GM23338 (cell line): ENCODE results near the gene CIAPIN1. TPM values are rescaled to one million over a fixed set of nuclear protein-coding genes. Genes with fewer than 3 reads are reported as not detected.

Experiments
- ATAC-seq: fragments of 200-7000 bp; cut with Tn5 transposase; 3 replicates; pipeline ENCODE4 v1.9.1; 2020
- DNase-seq: peaks from one replicate; pipeline ENCODE4 v3.0.0-alpha.2; 2015; ENCODE audit warnings: low spot score
- H2AFZ ChIP-seq: fragments of 200-600 bp; sonication (generic); 2 replicates; pipeline ENCODE4 v1.8.0; 2016; ENCODE audit warnings: antibody characterized with exemption, mild to moderate bottlenecking, moderate library complexity
- H3F3A ChIP-seq: fragments of 200-600 bp; sonication (generic); replicated peaks from 2 replicates; pipeline ENCODE4 v1.8.0; 2017; ENCODE audit warnings: antibody characterized with exemption, mixed run types, low read depth
- H3K27ac ChIP-seq: fragments of 200-600 bp; sonication (generic); 2 replicates; pipeline ENCODE4 v1.6.1; 2016; ENCODE audit warnings: low read depth
- H3K27me3 ChIP-seq: fragments of 200-600 bp; sonication (generic); 2 replicates; pipeline ENCODE4 v1.8.0; 2016; ENCODE audit warnings: mild to moderate bottlenecking, mixed run types, moderate library complexity; ENCODE audit not compliant: insufficient read depth
- H3K36me3 ChIP-seq: fragments of 200-600 bp; sonication (generic); 2 replicates; pipeline ENCODE4 v1.8.0; 2016; ENCODE audit warnings: mild to moderate bottlenecking; ENCODE audit not compliant: insufficient read depth
- H3K4me1 ChIP-seq: fragments of 200-600 bp; sonication (generic); 2 replicates; pipeline ENCODE4 v1.8.0; 2016; ENCODE audit warnings: mild to moderate bottlenecking, moderate library complexity; ENCODE audit not compliant: insufficient read depth
- H3K4me2 ChIP-seq: fragments of 200-600 bp; sonication (generic); 2 replicates; pipeline ENCODE4 v1.7.1; 2017; ENCODE audit warnings: mixed run types
- H3K4me3 ChIP-seq: fragments of 200-600 bp; sonication (generic); 2 replicates; pipeline ENCODE4 v1.6.1; 2016; ENCODE audit warnings: mixed run types
- H3K79me2 ChIP-seq: fragments of 200-600 bp; sonication (generic); replicated peaks from 2 replicates; pipeline ENCODE4 v1.8.0; 2017; ENCODE audit warnings: mild to moderate bottlenecking; ENCODE audit not compliant: insufficient read depth
- H3K9me2 ChIP-seq: fragments of 200-600 bp; sonication (generic); 2 replicates; pipeline ENCODE4 v1.8.0; 2017; ENCODE audit not compliant: insufficient read depth
- H4K20me1 ChIP-seq: fragments of 200-600 bp; sonication (generic); replicated peaks from 2 replicates; pipeline ENCODE4 v1.8.0; 2017; ENCODE audit warnings: mild to moderate bottlenecking; ENCODE audit not compliant: insufficient read depth
- H3K27ac Mint-ChIP-seq: 2 replicates; pipeline ENCODE4 v1.8.0; 2020; ENCODE audit warnings: inconsistent platforms, mild to moderate bottlenecking, moderate library complexity, mixed read lengths
- H3K27me3 Mint-ChIP-seq: 3 replicates; pipeline ENCODE4 v1.8.0; 2022; ENCODE audit warnings: low read depth, mild to moderate bottlenecking, moderate library complexity, mixed read lengths, inconsistent platforms; ENCODE audit not compliant: insufficient read depth, poor library complexity
- H3K36me3 Mint-ChIP-seq: 3 replicates; pipeline ENCODE4 v1.8.0; 2021; ENCODE audit warnings: low read depth, mild to moderate bottlenecking, inconsistent platforms, moderate library complexity, mixed read lengths
- H3K4me1 Mint-ChIP-seq: 3 replicates; pipeline ENCODE4 v1.8.0; 2020; ENCODE audit warnings: mild to moderate bottlenecking, inconsistent platforms, mixed read lengths
- H3K4me3 Mint-ChIP-seq: 3 replicates; pipeline ENCODE4 v1.8.0; 2021; ENCODE audit warnings: moderate library complexity, mild to moderate bottlenecking, inconsistent platforms, mixed read lengths
- H3K9me3 Mint-ChIP-seq: 3 replicates; pipeline ENCODE4 v1.8.0; 2020; ENCODE audit warnings: moderate library complexity, mild to moderate bottlenecking, inconsistent platforms, mixed read lengths
- ETS1 ChIP-seq: IDR thresholded peaks from 2 replicates; pipeline ENCODE4 v1.6.1; 2016; ENCODE audit warnings: antibody characterized with exemption
- JUNB ChIP-seq: IDR thresholded peaks from one replicate; pipeline ENCODE4 v1.6.1; 2016; ENCODE audit warnings: antibody characterized with exemption; ENCODE audit not compliant: unreplicated experiment
- NANOG ChIP-seq: IDR thresholded peaks from 2 replicates; pipeline ENCODE4 v1.6.1; 2016; ENCODE audit warnings: antibody characterized with exemption, borderline replicate concordance
- ZNF462 ChIP-seq: fragments of 250-450 bp; sonication (Bioruptor Pico); IDR thresholded peaks from 2 replicates; pipeline ENCODE4 v1.5.0; 2020; ENCODE audit warnings: mild to moderate bottlenecking, moderate library complexity
- polyA plus RNA-seq: library from polyadenylated mRNA; unstranded; fragments of >200 nt; fragmentation: Nextera tagmentation; extraction: Ambion mirVana; gene quantifications from 2 replicates; pipeline ENCODE4 v1.2.1, GENCODE V29; 2016
- total RNA-seq: library from RNA; depleted of rRNA; stranded (reverse); fragments of >200 nt; shearing (Covaris generic); gene quantifications from 2 replicates; pipeline ENCODE4 v1.2.3, GENCODE V29; 2014

The CIAPIN1 gene
- total and polyA plus RNA-seq, 2 experiments from 2014 or later, result 36.5 to 75.4 TPM

DNA sequence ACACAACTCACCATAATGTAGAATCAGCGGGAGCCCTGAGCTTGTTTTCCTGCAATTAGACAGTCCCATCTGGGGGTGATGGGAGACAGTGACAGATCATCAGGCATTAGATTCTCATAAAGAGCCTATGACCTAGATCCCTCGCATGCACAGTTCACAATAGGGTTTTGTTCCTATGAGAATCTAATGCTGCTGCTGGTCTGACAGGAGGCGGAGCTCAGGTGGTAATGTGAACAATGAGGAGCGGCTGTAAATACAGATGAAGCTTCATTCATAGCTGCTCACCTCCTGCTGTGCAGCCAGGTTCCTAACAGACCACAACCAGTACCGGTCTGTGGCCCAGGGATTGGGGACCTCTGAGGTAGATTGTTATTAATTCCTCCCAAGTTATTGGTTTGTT lies 42.0 kb upstream of the CIAPIN1 start (continued):
- TF ChIP-seq ZNF462 (CRISPR knock-in tag), result no peak

DNA sequence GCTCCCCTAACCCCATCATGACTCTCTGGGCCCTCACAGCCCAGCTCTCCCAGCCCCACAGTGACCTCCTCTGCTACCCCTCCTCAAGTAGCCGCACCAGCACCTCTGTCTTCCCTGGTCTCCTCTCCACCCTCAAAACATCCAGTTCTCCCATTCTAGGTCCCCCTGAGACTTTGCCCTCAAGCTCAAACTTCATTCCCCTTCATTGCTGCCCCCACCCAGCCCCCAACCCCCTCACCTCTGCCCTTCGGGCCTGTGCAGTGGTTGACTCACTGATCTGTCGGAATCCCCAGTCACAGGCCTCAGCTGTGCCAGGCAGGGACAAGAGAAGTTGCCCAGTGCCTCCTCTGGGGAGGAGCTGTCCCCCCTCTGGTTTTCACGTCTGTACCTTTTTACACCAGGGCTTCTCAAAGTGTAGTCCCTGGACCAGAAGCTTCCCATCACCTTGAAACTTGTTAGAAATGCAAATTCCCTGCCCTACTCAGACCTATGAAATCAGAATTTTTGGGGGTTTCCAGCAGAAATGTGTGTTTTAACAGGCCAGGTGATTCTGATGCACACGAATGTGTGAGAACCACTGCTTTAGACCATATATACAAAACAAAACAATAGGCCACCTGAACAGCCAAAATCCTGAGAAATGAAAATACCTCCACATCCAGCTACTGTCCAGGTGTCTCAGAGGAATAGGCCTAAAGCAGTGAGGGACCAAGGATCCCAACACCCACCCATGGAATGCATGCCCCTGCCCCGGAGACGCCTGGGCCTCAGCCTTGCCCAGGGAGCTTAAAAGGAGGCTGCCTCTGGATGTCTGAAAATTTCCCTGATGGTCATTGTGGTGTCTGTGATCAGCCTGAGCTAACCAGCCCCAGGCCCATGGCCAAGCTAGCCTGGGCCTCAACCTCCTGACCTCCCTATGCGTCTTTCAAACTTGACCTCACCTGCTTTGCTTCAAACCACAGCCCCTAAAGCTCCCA lies 40.0 kb upstream of the CIAPIN1 start:
- peaks cover 15% of the 10 kb centered on the region for H3K27me3 Mint-ChIP-seq
- ATAC-seq, result peak; percentile 10
- Histone ChIP-seq H4K20me1 (no peaks in the 10 kb centered on the region), H3K4me1 (peaks cover 14% of the 10 kb centered on the region; the same call in 1 of the 2 replicates), H3K79me2 (no peaks in the 10 kb centered on the region), H3K4me2 (peak overlapping the region; percentile 86), H3K27me3 (peaks cover 10% of the 10 kb centered on the region; the same call in 1 of the 2 replicates), H3K4me3 (peak overlapping the region; percentile 84), H3K36me3 (no peaks in the 10 kb centered on the region), H3K27ac (no peak overlapping the region), H2AFZ (peak overlapping the region; percentile 99), H3F3A (no peaks in the 10 kb centered on the region), H3K9me2 (no peaks in the 10 kb centered on the region)
- H3K36me3 Mint-ChIP-seq, result no peaks in the 10 kb centered on the region; the same call in 2 of the 3 replicates
- DNase-seq, result no peak
- TF ChIP-seq NANOG, result no peak
- no peak for TF ChIP-seq JUNB
- no peak for TF ChIP-seq ETS1
- peak overlapping the region; percentile 69; the same call in 1 of the 2 replicates for H3K27ac Mint-ChIP-seq
- H3K4me3 Mint-ChIP-seq, result peak overlapping the region; percentile 65
- H3K9me3 Mint-ChIP-seq, result peaks cover 14% of the 10 kb centered on the region; the same call in 2 of the 3 replicates
- H3K4me1 Mint-ChIP-seq, result peaks cover 22% of the 10 kb centered on the region
